Stimulated activated CD8-positive, alpha-beta memory T cell treated with anti-CD3 and anti-CD28 coated beads, Interleukin-12 subunit alpha, Interleukin-12 subunit beta, amount 100 ng/mL, for 1 hour (primary cell): ENCODE results near the gene LRRC63.
A peak's percentile ranks its signal among the peaks of the same experiment; 100 is the strongest.
"Not testable (repeated sequence)": the region's sequence is repeated elsewhere in the genome, so short reads cannot be mapped to it uniquely, and the experiment has no call there.

ENCODE experiments used
- DNase-seq: peaks from one replicate; pipeline ENCODE4 v3.0.0-alpha.2; 2020; ENCODE audit warnings: low read depth

Gene LRRC63

GRCh38 chr13:46211483-46212351, at the start of gene LRRC63:
TSS of gene LRRC63 (plus strand) at chr13:46211928. CDS start at chr13:46213035, 1,107 bp downstream.
- DNase-seq, result peak; percentile 76

GRCh38 chr13:46162741-46163140, 49.0 kb upstream of the LRRC63 start:
- DNase-seq, result not testable (repeated sequence)

- no peak for DNase-seq
Measured at GRCh38 chr13:46164661-46165060, 47.1 kb upstream of the LRRC63 start.

GRCh38 chr13:46165485-46166223, 46.1 kb upstream of the LRRC63 start:
- no peak for DNase-seq

GRCh38 chr13:46166224-46166584, 45.5 kb upstream of the LRRC63 start:
- no peak for DNase-seq

GRCh38 chr13:46166947-46167610, 44.6 kb upstream of the LRRC63 start:
- DNase-seq, result no peak

- no peak for DNase-seq
Measured at GRCh38 chr13:46168341-46168740, 43.4 kb upstream of the LRRC63 start.

- no peak for DNase-seq
Measured at GRCh38 chr13:46168783-46169182, 42.9 kb upstream of the LRRC63 start.

GRCh38 chr13:46169758-46170157, 42.0 kb upstream of the LRRC63 start:
- DNase-seq, result no peak

GRCh38 chr13:46170268-46170667, 41.5 kb upstream of the LRRC63 start:
- DNase-seq, result no peak

- no peak for DNase-seq
Measured at GRCh38 chr13:46170687-46171086, 41.0 kb upstream of the LRRC63 start.

- no peak for DNase-seq
Measured at GRCh38 chr13:46171217-46171616, 40.5 kb upstream of the LRRC63 start.

GRCh38 chr13:46171739-46172138, 40.0 kb upstream of the LRRC63 start:
- DNase-seq, result no peak

GRCh38 chr13:46172531-46172991, 39.2 kb upstream of the LRRC63 start:
- no peak for DNase-seq

- DNase-seq, result no peak
Measured at GRCh38 chr13:46173656-46174055, 38.1 kb upstream of the LRRC63 start.

- no peak for DNase-seq
Measured at GRCh38 chr13:46176756-46177155, 35.0 kb upstream of the LRRC63 start.

GRCh38 chr13:46178143-46178542, 33.6 kb upstream of the LRRC63 start:
- DNase-seq, result no peak

GRCh38 chr13:46178821-46179220, 32.9 kb upstream of the LRRC63 start:
- DNase-seq, result no peak

- DNase-seq, result peak; percentile 63
Measured at GRCh38 chr13:46179491-46179908, 32.2 kb upstream of the LRRC63 start.

GRCh38 chr13:46179969-46180763, 31.6 kb upstream of the LRRC63 start:
- DNase-seq, result no peak

- DNase-seq, result no peak
Measured at GRCh38 chr13:46181377-46181839, 30.3 kb upstream of the LRRC63 start.
